Measurements from ENCODE around the gene GEN1.

The GEN1 gene

DNA sequence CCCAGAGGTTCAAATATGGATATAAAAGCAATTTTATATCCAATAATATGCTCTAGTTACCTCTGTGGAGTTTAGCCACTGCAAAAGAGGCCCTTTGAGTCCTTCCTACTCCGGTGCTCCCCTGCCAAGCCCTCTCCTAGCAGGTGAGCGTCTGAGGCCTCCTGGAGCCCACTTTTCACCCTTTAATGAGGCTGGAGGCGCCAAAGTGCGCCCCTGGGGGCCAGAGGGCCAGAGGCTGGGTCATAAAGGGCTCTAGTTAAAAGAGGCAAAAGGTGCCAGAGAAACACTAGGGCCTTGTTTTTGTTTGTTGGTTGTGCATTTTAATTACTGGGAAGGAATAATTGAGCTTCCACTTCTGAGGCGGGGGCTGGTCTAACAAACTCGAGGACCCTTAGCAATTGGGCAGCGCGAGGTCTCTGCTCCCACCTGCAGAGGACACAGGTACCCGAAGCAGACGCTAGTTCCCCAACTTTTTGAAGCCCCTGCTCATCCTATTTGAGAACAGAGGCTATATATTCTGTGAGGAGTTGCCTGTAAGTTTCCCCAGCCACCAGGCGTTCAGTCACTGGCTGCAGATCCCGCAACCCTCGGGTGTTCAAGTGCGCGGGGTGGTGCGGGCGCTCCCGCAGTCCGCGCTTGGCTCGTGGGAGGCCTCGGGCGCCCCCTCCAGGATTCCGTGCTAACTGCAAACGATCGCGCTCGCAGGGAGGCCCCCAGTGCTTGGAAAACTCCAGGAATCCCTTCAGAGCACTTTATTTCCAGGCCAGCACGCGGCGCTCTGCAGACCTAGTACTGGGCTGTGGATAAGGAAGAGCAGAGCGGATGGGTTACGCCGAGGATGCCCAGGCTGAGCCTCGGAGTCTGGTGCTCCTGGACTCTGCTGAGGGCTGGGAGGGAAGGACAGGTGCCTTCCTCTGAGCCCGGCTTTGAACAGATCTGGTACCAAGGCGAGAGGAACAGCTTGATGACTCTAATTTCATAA lies 76.4 kb downstream of the GEN1 start:
- no peak for DNase-seq

DNA sequence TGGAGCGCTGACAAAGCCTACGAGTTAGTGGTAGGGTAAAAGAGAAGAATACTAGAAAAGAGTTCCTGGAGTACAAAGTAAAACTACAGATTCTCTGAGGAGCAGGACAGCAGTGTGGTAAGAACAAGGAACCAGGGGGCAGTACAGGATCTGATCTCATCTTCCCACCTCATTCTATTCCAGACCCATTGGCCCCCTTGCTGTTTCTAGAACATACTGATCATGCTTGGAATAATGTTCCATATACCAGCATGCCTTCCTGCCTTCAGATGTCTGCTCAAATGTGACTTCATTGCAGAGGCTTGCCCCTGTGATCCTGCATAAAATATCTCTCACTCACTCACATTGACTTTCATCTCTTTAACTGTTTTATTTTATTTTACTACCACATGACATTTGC lies 81.6 kb downstream of the GEN1 start:
- DNase-seq = no peak

All from SIG-M5 (cell line).